ENCODE results near the gene PARD3B.

Gene PARD3B

DNA sequence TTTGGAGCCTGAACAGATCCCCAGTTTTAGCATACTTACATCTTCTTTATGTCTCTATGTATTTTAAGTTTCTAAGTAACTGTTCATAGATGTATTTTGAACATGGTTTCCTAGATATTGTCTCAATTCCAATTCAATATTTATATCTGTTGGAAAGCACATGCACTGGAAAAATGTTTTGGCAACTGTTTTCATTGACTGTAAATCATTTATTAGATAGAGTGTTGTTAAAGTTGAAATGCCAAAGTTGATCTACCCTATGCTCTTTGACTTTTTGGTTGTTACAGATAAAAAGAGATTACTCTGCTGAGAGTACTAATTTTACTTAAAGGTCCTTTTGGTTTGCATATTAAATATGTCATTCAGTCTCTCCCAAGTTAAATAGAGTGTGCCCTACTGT lies 792.0 kb downstream of the PARD3B start:
- H3K4me2 ChIP-seq (ENCODE audit: insufficient read depth, low read length): no peak overlapping the region
- no peak overlapping the region for H3K4me3 ChIP-seq (ENCODE audit: low read depth in 1 of 2, low read length in 2 of 2)
- no peaks in the 10 kb centered on the region for H3K79me2 ChIP-seq (ENCODE audit: insufficient read depth, low read length)
- DNase-seq (no peak), ATAC-seq (ENCODE audit: insufficient read depth, low read depth) (no peak)
- no peak overlapping the region for H2AFZ ChIP-seq (ENCODE audit: low read depth, low read length)
- no peaks in the 10 kb centered on the region for H3K4me1 ChIP-seq (ENCODE audit: insufficient read depth, low read length)
- H3K27me3 ChIP-seq (ENCODE audit: insufficient read depth, low read length, poor library complexity): no peaks in the 10 kb centered on the region
- H4K20me1 ChIP-seq (ENCODE audit: insufficient read depth, low read length): no peaks in the 10 kb centered on the region
- no peaks in the 10 kb centered on the region for H3K36me3 ChIP-seq (ENCODE audit: insufficient read depth, low read length)
- no peak overlapping the region for H3K27ac ChIP-seq (ENCODE audit: low read length)
- no peaks in the 10 kb centered on the region for H3K9me3 ChIP-seq (ENCODE audit: insufficient read depth, low read length, severe bottlenecking)
- no peak overlapping the region for H3K9ac ChIP-seq (ENCODE audit: low read depth, low read length)
- no peak for TF ChIP-seq CTCF (IDR thresholded peaks at IDR 0.05; ENCODE audit: borderline replicate concordance, extremely low read depth, low read length, poor library complexity, severe bottlenecking)
- TF ChIP-seq EZH2 (IDR thresholded peaks at IDR 0.05; ENCODE audit: borderline replicate concordance, low read depth, low read length, severe bottlenecking): no peak

- Histone ChIP-seq H3K4me1 (ENCODE audit: insufficient read depth, low read length) (no peaks in the 10 kb centered on the region), H2AFZ (ENCODE audit: low read depth, low read length) (no peak overlapping the region), H3K4me2 (ENCODE audit: insufficient read depth, low read length) (no peak overlapping the region), H3K79me2 (ENCODE audit: insufficient read depth, low read length) (no peaks in the 10 kb centered on the region), H3K27me3 (ENCODE audit: insufficient read depth, low read length, poor library complexity) (no peaks in the 10 kb centered on the region), H3K36me3 (ENCODE audit: insufficient read depth, low read length) (no peaks in the 10 kb centered on the region), H3K4me3 (ENCODE audit: low read depth in 1 of 2, low read length in 2 of 2) (no peak overlapping the region), H3K9me3 (ENCODE audit: insufficient read depth, low read length, severe bottlenecking) (no peaks in the 10 kb centered on the region), H4K20me1 (ENCODE audit: insufficient read depth, low read length) (no peaks in the 10 kb centered on the region), H3K27ac (ENCODE audit: low read length) (no peak overlapping the region), H3K9ac (ENCODE audit: low read depth, low read length) (no peak overlapping the region)
- DNase-seq (no peak), ATAC-seq (ENCODE audit: insufficient read depth, low read depth) (no peak)
- TF ChIP-seq CTCF (IDR thresholded peaks at IDR 0.05; ENCODE audit: borderline replicate concordance, extremely low read depth, low read length, poor library complexity, severe bottlenecking) (no peak), EZH2 (IDR thresholded peaks at IDR 0.05; ENCODE audit: borderline replicate concordance, low read depth, low read length, severe bottlenecking) (no peak)
Observed at GRCh38 chr2:205338156-205338555, 792.9 kb downstream of the PARD3B start.

DNA sequence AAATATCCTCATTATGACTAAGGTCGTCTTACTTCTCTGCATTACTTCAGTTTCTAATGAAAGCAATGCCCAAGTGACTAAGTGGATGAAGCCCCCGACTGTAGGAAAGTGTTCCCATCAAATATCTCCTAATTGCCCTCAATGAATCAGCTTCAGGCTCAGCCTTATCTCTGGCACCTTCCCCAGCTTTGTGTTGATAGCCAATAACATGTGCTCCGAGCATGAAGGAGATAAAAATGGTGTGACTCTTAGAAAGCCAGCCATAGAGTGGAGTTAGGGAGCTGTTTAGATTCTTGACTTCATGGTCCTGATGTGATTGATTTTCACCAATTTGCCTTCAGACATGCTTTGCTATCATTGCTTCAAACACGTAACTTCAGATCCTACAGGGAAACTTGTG lies 797.8 kb downstream of the PARD3B start:
- Histone ChIP-seq H3K4me3 (ENCODE audit: low read depth in 1 of 2, low read length in 2 of 2) (no peak overlapping the region), H3K79me2 (ENCODE audit: insufficient read depth, low read length) (no peaks in the 10 kb centered on the region), H3K36me3 (ENCODE audit: insufficient read depth, low read length) (no peaks in the 10 kb centered on the region), H3K4me1 (ENCODE audit: insufficient read depth, low read length) (no peaks in the 10 kb centered on the region), H3K9ac (ENCODE audit: low read depth, low read length) (no peak overlapping the region), H4K20me1 (ENCODE audit: insufficient read depth, low read length) (no peaks in the 10 kb centered on the region), H3K27ac (ENCODE audit: low read length) (no peak overlapping the region), H2AFZ (ENCODE audit: low read depth, low read length) (no peak overlapping the region), H3K9me3 (ENCODE audit: insufficient read depth, low read length, severe bottlenecking) (no peaks in the 10 kb centered on the region), H3K4me2 (ENCODE audit: insufficient read depth, low read length) (no peak overlapping the region), H3K27me3 (ENCODE audit: insufficient read depth, low read length, poor library complexity) (no peaks in the 10 kb centered on the region)
- no peak for TF ChIP-seq CTCF (IDR thresholded peaks at IDR 0.05; ENCODE audit: borderline replicate concordance, extremely low read depth, low read length, poor library complexity, severe bottlenecking)
- no peak for TF ChIP-seq EZH2 (IDR thresholded peaks at IDR 0.05; ENCODE audit: borderline replicate concordance, low read depth, low read length, severe bottlenecking)
- DNase-seq (no peak), ATAC-seq (ENCODE audit: insufficient read depth, low read depth) (no peak)

- H3K27ac ChIP-seq (ENCODE audit: low read length): no peak overlapping the region
Observed at GRCh38 chr2:205346649-205347048, 801.4 kb downstream of the PARD3B start.

More at GRCh38 chr2:205346649-205347048, 801.4 kb downstream of the PARD3B start:
- DNase-seq (no peak), ATAC-seq (ENCODE audit: insufficient read depth, low read depth) (no peak)
- H3K36me3 ChIP-seq (ENCODE audit: insufficient read depth, low read length): no peaks in the 10 kb centered on the region
- no peaks in the 10 kb centered on the region for H3K79me2 ChIP-seq (ENCODE audit: insufficient read depth, low read length)
- no peaks in the 10 kb centered on the region for H3K4me1 ChIP-seq (ENCODE audit: insufficient read depth, low read length)
- H3K4me2 ChIP-seq (ENCODE audit: insufficient read depth, low read length): no peak overlapping the region
- H3K9me3 ChIP-seq (ENCODE audit: insufficient read depth, low read length, severe bottlenecking): no peaks in the 10 kb centered on the region
- TF ChIP-seq EZH2 (IDR thresholded peaks at IDR 0.05; ENCODE audit: borderline replicate concordance, low read depth, low read length, severe bottlenecking) (no peak), CTCF (IDR thresholded peaks at IDR 0.05; ENCODE audit: borderline replicate concordance, extremely low read depth, low read length, poor library complexity, severe bottlenecking) (no peak)
- no peak overlapping the region for H2AFZ ChIP-seq (ENCODE audit: low read depth, low read length)
- no peak overlapping the region for H3K9ac ChIP-seq (ENCODE audit: low read depth, low read length)
- H3K27me3 ChIP-seq (ENCODE audit: insufficient read depth, low read length, poor library complexity): no peaks in the 10 kb centered on the region
- H3K4me3 ChIP-seq (ENCODE audit: low read depth in 1 of 2, low read length in 2 of 2): no peak overlapping the region
- no peaks in the 10 kb centered on the region for H4K20me1 ChIP-seq (ENCODE audit: insufficient read depth, low read length)

Data from DND-41 (cell line).